Endothelial cell of umbilical vein (primary cell): Measurements from ENCODE around the gene PREP. TPM values are rescaled to one million over a fixed set of nuclear protein-coding genes. Genes with fewer than 3 reads are reported as not detected.

Experiments
- BruUV-seq: library from RNA; stranded (reverse); fragments of 400-500 nt; replicated peaks from 2 replicates; lab custom pipeline; 2021; lab: Mats Ljungman, UMichigan
- CTCF ChIA-PET: fragments of 300-600, 350-600 bp; sonication (Branson Sonifier 250); formaldehyde crosslinking; loops from one replicate; lab custom pipeline; 2021; ENCODE audit warnings: antibody characterized with exemption, inconsistent platforms; lab: Charles Lee
- POLR2A ChIA-PET: fragments of 300-600, 350-600 bp; sonication (Branson Sonifier 250); formaldehyde crosslinking; loops from one replicate; lab custom pipeline; 2021; ENCODE audit warnings: antibody characterized with exemption, inconsistent platforms; lab: Charles Lee
- DNase-seq: peaks from one replicate; pipeline ENCODE4 v3.0.0-alpha.2; 2011; ENCODE audit warnings: low read depth, low spot score
- FAIRE-seq: peaks from 2 replicates; lab custom pipeline; 2011; peaks lifted over from hg19 to GRCh38; lab: Jason Lieb, UNC
- H2AFZ ChIP-seq: 2 replicates; pipeline ENCODE4 v1.6.0; 2012; ENCODE audit warnings: low read depth, low read length, control low read depth, inconsistent platforms
- H3K27ac ChIP-seq: 2 replicates; pipeline ENCODE4 v1.5.1; 2011; ENCODE audit warnings: low read depth, mild to moderate bottlenecking, control low read depth, low read length, moderate library complexity; ENCODE audit not compliant: insufficient read depth
- H3K27me3 ChIP-seq, 2 experiments: 2 replicates each; pipeline versions ENCODE4 v1.6.0 to v1.6.1; 2011; ENCODE audit warnings: low read length in 2 of 2, mixed read lengths in 1 of 2; ENCODE audit not compliant: control insufficient read depth in 2 of 2, insufficient read depth in 2 of 2
- H3K36me3 ChIP-seq, 2 experiments: 2 replicates in 1 of 2; 3 replicates in 1 of 2; pipeline ENCODE4 v1.5.1; 2011; ENCODE audit warnings: low read length in 2 of 2, mild to moderate bottlenecking in 1 of 2, moderate library complexity in 1 of 2; ENCODE audit not compliant: control insufficient read depth in 2 of 2, insufficient read depth in 2 of 2; ENCODE audit errors: extremely low read depth in 1 of 2
- H3K4me1 ChIP-seq: 3 replicates; pipeline ENCODE4 v1.5.1; 2011; ENCODE audit warnings: mild to moderate bottlenecking, low read length; ENCODE audit not compliant: control insufficient read depth, insufficient read depth; ENCODE audit errors: extremely low read depth
- H3K4me2 ChIP-seq: 2 replicates; pipeline ENCODE4 v1.6.1; 2011; ENCODE audit warnings: low read length, control low read depth, mixed read lengths; ENCODE audit not compliant: insufficient read depth
- H3K4me3 ChIP-seq, 3 experiments: fragments of 200-600 bp in 1 of 3; sonication (generic), shearing (Covaris generic) in 1 of 3; replicated peaks in 1 of 3; 2 replicates each; pipeline ENCODE4 v1.5.1; 2011 to 2016; ENCODE audit warnings: control low read depth in 3 of 3, low read length in 3 of 3, mild to moderate bottlenecking in 2 of 3, inconsistent platforms in 1 of 3, low read depth in 1 of 3, moderate library complexity in 1 of 3; ENCODE audit not compliant: insufficient read depth in 1 of 3
- H3K79me2 ChIP-seq: 2 replicates; pipeline ENCODE4 v1.6.0; 2012; ENCODE audit warnings: low read length, inconsistent platforms; ENCODE audit not compliant: control insufficient read depth, insufficient read depth
- H3K9ac ChIP-seq: replicated peaks from 2 replicates; pipeline ENCODE3; 2011; ENCODE audit warnings: low read length, control low read depth; ENCODE audit not compliant: insufficient read depth; ENCODE audit errors: extremely low read depth
- H3K9me1 ChIP-seq: replicated peaks from 3 replicates; pipeline ENCODE4 v1.6.0; 2011; ENCODE audit warnings: mild to moderate bottlenecking, low read length; ENCODE audit not compliant: control insufficient read depth, insufficient read depth; ENCODE audit errors: extremely low read depth
- H3K9me3 ChIP-seq: replicated peaks from 2 replicates; pipeline ENCODE4 v1.5.1; 2012; ENCODE audit warnings: low read length, inconsistent platforms; ENCODE audit not compliant: control insufficient read depth, insufficient read depth
- H4K20me1 ChIP-seq: replicated peaks from 2 replicates; pipeline ENCODE3; 2011; ENCODE audit warnings: mild to moderate bottlenecking, low read length; ENCODE audit not compliant: control insufficient read depth, insufficient read depth; ENCODE audit errors: extremely low read depth
- CTCF ChIP-seq, 2 donors: IDR thresholded peaks; 1 replicate in 1 of 2; 2 replicates in 1 of 2; pipeline ENCODE4 v1.5.1; 2011; ENCODE audit warnings: low read length in 2 of 2, mild to moderate bottlenecking in 2 of 2, moderate library complexity in 2 of 2, control low read depth in 1 of 2, inconsistent platforms in 1 of 2, low read depth in 1 of 2; ENCODE audit not compliant: insufficient read depth in 1 of 2; ENCODE audit errors: extremely low read depth in 1 of 2
- EZH2 ChIP-seq: IDR thresholded peaks from 2 replicates; pipeline ENCODE4 v1.6.1; 2012; ENCODE audit warnings: borderline replicate concordance, low read depth, mild to moderate bottlenecking, moderate library complexity, low read length, inconsistent platforms; ENCODE audit not compliant: severe bottlenecking
- FOS ChIP-seq: IDR thresholded peaks from 2 replicates; pipeline ENCODE4 v1.6.1; 2011; ENCODE audit warnings: mild to moderate bottlenecking, low read length, moderate library complexity, borderline replicate concordance; ENCODE audit not compliant: insufficient read depth
- GATA2 ChIP-seq: IDR thresholded peaks from 2 replicates; pipeline ENCODE4 v1.7.0; 2011; ENCODE audit warnings: low read depth, mild to moderate bottlenecking, moderate library complexity, mixed read lengths, low read length; ENCODE audit not compliant: insufficient read length, insufficient read depth
- JUN ChIP-seq: IDR thresholded peaks from 2 replicates; pipeline ENCODE4 v1.6.1; 2011; ENCODE audit warnings: borderline replicate concordance, low read depth; ENCODE audit not compliant: insufficient read length, insufficient read depth
- MYC ChIP-seq: IDR thresholded peaks from one replicate; pipeline ENCODE4 v1.6.1; 2011; ENCODE audit warnings: mild to moderate bottlenecking, low read depth, low read length
- POLR2A ChIP-seq: IDR thresholded peaks from 2 replicates; pipeline ENCODE4 v1.6.1; 2012; ENCODE audit warnings: low read depth, mild to moderate bottlenecking, control low read depth, low read length
- POLR2AphosphoS5 ChIP-seq: IDR thresholded peaks from 2 replicates; pipeline ENCODE4 v1.6.1; 2012; ENCODE audit warnings: low read depth, mild to moderate bottlenecking, control low read depth, low read length, moderate library complexity; ENCODE audit not compliant: insufficient read depth
- dilution Hi-C: fragments of 300-500 bp; cut with MboI; formaldehyde crosslinking; loops from one replicate; pipeline ENCODE4 v1.15.0; 2019; ENCODE audit warnings: low sequenced_read_pairs; ENCODE audit not compliant: extremely low pct_ligation_motif_present
- intact Hi-C: fragments of 100-400 bp; cut with micrococcal nuclease; formaldehyde crosslinking; loops from one replicate; pipeline ENCODE4 v1.10.0; 2022
- polyA plus RNA-seq, 4 experiments: library from polyadenylated mRNA; depleted of rRNA in 3 of 4; stranded (reverse) in 3 of 4; unstranded in 1 of 4; fragments of >200 nt; gene quantifications; 2 replicates each; pipeline versions ENCODE4 v1.2.1 to v1.2.3, GENCODE V29; 2011 to 2012; ENCODE audit warnings: missing spikeins in 1 of 4
- total RNA-seq: library from RNA; stranded (reverse); gene quantifications from 2 replicates; pipeline ENCODE4 v1.2.3, GENCODE V29; 2021
- TF ChIP-seq, protein P1 (sequence below): IDR thresholded peaks from 2 replicates; pipeline ENCODE4 v1.6.1; 2011; ENCODE audit not compliant: insufficient read depth, insufficient read length

PREP gene
- total and polyA plus RNA-seq, 2 donors (not counting 3 experiments of a cell fraction or from before 2014, with no cell fraction given) = 17.2 to 37.7 TPM

GRCh38 chr6:105276374-105276773, 126.5 kb downstream of the PREP start:
- POLR2A ChIA-PET = no interaction called here
- CTCF ChIA-PET = interaction anchor here (0.9 to 1.0 kb wide), 2 partner anchors 13 to 127 kb away, joined by 3 to 4 read pairs; partner anchors contain the start of gene PREP
- no peak overlapping the region for H3K9ac ChIP-seq
- intact Hi-C loops = loop anchor here (5.0 kb wide), 1 partner anchor 126 kb away; the partner anchor contains the start of gene PREP
- H3K4me2 ChIP-seq = no peak overlapping the region
- no peak overlapping the region for H2AFZ ChIP-seq
- H3K4me1 ChIP-seq = no peaks in the 10 kb centered on the region
- H3K27ac ChIP-seq = no peak overlapping the region
- H3K9me1 ChIP-seq = no peaks in the 10 kb centered on the region
- H3K79me2 ChIP-seq = no peaks in the 10 kb centered on the region
- peaks cover 4 to 13% of the 10 kb centered on the region in 2 experiments for H3K36me3 ChIP-seq
- H3K27me3 ChIP-seq = no peaks in the 10 kb centered on the region
- H3K9me3 ChIP-seq = no peaks in the 10 kb centered on the region
- dilution Hi-C loops = loop anchor here (25.0 kb wide), 1 partner anchor 164 kb away; no protein-coding TSS in a partner anchor
- TF ChIP-seq POLR2AphosphoS5 (no peak), EZH2 (no peak), FOS (no peak), JUN (no peak), CTCF (IDR thresholded peaks at IDR 0.05; ENCODE audit: extremely low read depth in 1 of 2, insufficient read depth in 1 of 2, low read depth in 1 of 2, low read length in 2 of 2) (no peak), POLR2A (no peak), GATA2 (no peak), MYC (no peak)
- TF ChIP-seq, protein P1, sequence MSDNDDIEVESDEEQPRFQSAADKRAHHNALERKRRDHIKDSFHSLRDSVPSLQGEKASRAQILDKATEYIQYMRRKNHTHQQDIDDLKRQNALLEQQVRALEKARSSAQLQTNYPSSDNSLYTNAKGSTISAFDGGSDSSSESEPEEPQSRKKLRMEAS = no peak
- FAIRE-seq = no peak
- H3K4me3 ChIP-seq = no peak overlapping the region
- H4K20me1 ChIP-seq = no peaks in the 10 kb centered on the region
- BruUV-seq = no TSS peak
- DNase-seq = no peak
